AML-193 (cell line): ENCODE results near the gene BBS9.
A peak's percentile ranks its signal among the peaks of the same experiment; 100 is the strongest.
"Not testable (repeated sequence)": the region's sequence is repeated elsewhere in the genome, so short reads cannot be mapped to it uniquely, and the experiment has no call there.

Experiments
- DNase-seq, 2 experiments: peaks; one replicate each; lab custom pipeline; 2025; lab: John Stamatoyannopoulos, UW

The BBS9 gene

DNA sequence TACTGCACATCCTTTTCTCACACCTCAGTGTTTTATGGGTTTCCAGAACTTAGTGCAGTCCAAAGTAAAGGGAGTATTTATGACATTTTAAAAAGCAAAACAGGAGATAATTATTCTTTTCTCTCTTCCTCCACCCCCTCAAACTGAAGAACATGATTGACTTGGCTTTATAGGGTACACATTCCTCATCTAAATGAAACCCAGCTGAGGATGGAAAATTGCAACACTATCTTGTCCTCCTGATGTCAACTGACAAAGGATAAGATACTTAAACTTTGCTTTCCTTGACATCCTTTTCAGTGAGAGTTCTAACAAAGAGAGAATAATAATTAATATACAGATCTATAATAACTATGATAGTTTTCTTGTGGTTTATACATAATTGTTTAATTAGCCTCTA is 299.1 kb downstream of the BBS9 start:
- DNase-seq: no peak

DNA sequence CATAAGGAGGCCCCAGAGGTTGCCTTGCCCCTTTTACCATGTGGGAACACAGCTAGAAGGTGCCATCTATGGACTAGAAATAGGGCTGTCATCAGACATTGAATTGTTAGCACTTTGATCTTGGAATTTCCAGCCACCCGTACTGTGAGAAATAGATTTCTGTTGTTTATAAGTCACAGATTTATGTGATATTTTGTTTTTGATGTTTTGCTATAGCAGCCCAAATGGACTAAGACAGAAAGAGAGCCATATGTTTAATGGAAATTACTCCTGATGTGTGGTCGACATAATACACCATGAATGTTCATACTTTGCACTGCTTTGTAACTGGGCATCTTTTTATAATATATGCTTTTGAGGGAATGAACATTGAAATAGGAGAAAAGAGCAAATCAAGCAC is 302.2 kb downstream of the BBS9 start:
- DNase-seq: no peak

DNA sequence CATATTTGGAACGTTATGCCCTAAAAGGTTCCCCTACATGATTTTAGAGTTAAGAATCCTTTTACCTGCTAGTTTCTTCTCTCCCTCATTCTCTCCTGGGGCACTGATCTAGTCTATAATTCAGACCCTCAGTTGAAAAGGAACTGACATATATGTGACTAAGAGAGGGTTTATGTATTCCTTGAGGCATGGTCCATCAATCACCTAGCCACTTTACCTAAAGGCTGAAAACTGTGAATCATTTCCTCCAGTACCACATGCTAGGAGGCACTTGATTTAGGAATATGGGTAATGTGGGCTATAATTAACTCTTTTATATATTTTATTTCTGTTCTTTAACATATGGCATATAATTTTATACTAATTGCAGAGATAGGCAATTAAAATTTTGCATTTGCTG is 303.5 kb downstream of the BBS9 start:
- DNase-seq: no peak

- no peak for DNase-seq
Measured at GRCh38 chr7:33433357-33433756, 304.0 kb downstream of the BBS9 start.

- no peak for DNase-seq
Measured at GRCh38 chr7:33444511-33444910, 315.1 kb downstream of the BBS9 start.

- no peak for DNase-seq
Measured at GRCh38 chr7:33446551-33446950, 317.2 kb downstream of the BBS9 start.

DNA sequence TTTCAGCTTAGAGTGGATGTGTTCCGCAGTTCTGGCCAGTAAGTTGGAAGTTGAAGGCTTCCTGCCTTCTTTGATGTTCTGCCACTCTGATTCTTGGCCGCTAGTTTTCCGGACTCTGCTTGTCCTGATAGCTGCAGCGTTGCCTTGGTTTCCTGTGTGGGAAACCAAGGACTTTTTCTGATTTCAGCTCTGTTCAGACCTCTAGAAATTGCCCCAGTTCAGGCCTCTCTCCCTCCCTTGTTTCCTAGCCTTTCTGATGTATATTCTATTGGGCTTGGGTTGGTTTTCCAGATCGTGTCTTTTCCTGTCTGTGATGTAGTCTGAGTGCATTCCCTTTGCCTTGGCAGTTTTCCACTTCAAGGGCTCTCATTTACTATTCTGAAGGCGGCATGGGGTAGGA is 318.7 kb downstream of the BBS9 start:
- DNase-seq: no peak

GRCh38 chr7:33449847-33450246 is 320.5 kb downstream of the BBS9 start:
- DNase-seq: no peak

GRCh38 chr7:33452805-33453502 is 323.6 kb downstream of the BBS9 start:
- no peak for DNase-seq

- DNase-seq: no peak
Measured at GRCh38 chr7:33457039-33457438, 327.7 kb downstream of the BBS9 start.

GRCh38 chr7:33458581-33458980 is 329.2 kb downstream of the BBS9 start:
- DNase-seq: no peak

GRCh38 chr7:33459340-33459751 is 330.0 kb downstream of the BBS9 start:
- peak; percentile 34 to 58 for DNase-seq

DNA sequence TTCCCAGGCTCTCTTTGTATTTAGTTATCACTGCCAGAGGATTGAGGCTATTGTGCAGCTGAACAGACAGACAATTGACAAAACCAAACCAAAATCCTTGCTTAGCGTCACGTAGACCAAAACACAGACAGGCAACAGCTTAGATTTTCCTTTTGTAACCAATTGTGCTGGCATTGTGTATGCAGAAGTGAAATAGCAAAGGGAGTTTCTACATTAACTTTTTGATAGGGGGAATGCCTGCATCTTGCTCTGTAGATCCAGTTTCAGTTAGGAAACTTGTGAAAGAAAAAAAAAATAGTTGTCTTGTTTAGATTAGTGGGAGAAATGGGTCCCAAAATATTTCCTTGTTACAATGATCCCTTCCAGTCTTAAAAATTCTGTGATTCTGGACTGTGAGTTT is 333.8 kb downstream of the BBS9 start:
- no peak for DNase-seq

DNA sequence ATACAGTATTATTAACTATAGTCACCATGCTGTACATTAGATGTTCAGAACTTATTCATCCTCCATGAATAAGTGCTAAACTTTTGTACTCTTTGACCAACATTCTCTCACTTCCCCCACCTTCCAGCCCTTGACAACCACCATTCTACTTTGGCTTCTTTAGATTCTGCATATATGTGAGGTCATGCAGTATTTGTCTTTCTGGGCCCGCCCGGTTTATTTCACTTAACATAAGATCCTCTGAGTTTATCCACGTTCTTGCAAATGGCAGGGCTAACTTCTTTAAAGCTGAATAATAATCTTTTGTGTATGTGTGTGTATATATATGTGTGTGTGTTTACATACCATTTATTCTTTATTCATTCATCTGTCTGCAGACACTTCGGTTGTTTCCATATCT is 336.8 kb downstream of the BBS9 start:
- DNase-seq: no peak

- no peak for DNase-seq
Measured at GRCh38 chr7:33471636-33472242, 342.4 kb downstream of the BBS9 start.

GRCh38 chr7:33472348-33473025 is 343.1 kb downstream of the BBS9 start:
- DNase-seq: no peak

DNA sequence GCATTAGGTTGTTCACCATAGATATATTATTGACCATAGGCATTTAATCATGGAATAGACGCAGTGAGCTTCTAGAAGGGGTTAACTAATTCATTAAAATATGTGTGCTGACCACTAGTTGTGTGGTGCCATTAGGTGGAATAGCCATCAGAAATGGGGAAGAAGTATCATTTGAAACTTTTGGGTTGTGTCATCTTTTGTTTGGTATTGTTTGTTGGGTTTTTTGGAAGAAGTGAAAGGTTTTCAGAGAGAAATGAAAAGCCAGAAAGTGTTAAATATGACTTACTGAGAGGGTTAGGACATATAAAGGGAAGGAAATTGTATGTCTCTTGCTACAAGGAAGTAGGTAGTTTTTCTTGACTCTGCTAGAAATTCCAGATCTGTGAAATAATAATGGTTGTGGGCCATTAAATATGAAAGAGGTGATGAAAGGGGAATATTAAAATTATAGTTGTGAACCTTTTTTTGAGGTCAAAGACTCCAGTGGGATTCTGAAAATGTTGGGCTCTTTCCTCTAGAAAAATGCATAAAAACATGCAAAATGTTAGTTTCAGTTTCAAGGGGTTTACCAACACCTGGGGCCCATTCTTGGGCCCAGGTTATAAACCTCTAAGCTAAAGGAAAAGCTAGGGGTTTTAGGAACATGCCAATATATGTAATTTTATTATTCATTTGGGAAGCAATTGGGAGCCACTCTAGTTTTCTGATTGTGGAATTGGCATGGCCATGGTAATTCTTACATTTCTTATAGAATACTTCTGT is 348.5 kb downstream of the BBS9 start:
- no peak for DNase-seq

GRCh38 chr7:33484476-33484875 is 355.1 kb downstream of the BBS9 start:
- DNase-seq: not testable (repeated sequence)

GRCh38 chr7:33485747-33486493 is 356.6 kb downstream of the BBS9 start:
- DNase-seq: no peak

DNA sequence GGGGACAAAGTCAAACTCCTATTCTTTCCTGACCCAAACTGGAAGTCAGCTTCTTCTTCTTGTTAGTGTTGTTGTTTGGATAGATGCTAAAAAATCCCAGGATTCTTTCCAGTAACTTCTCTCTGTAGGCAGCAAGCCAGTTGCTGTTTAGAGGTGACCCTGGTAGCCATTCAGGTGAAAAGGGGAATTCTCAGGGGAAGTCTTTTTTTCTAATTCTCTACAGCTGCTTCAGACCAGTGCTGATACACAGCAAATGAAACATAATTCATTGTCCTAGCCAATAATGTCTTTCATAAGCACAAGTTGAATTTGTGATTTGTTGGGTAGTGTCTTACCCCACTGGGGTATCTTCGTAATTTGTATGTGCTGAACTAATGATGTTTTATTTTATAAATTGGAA is 357.3 kb downstream of the BBS9 start:
- DNase-seq: no peak

- no peak for DNase-seq
Measured at GRCh38 chr7:33487998-33488682, 358.8 kb downstream of the BBS9 start.
